Osteocyte (in vitro differentiated cells): ENCODE results near the gene CDC42BPB. TPM values are rescaled to one million over a fixed set of nuclear protein-coding genes. Genes with fewer than 3 reads are reported as not detected.

Source experiments
- DNase-seq: peaks from one replicate; pipeline ENCODE4 v3.0.0; 2021; ENCODE audit warnings: mixed read lengths; ENCODE audit not compliant: unreplicated experiment; ENCODE audit errors: extremely low spot score
- H3K27ac Mint-ChIP-seq: one replicate; pipeline ENCODE4 v1.8.0; 2021; ENCODE audit warnings: mild to moderate bottlenecking, mixed read lengths; ENCODE audit not compliant: unreplicated experiment
- H3K27me3 Mint-ChIP-seq: one replicate; pipeline ENCODE4 v1.8.0; 2021; ENCODE audit warnings: mixed read lengths; ENCODE audit not compliant: unreplicated experiment
- H3K36me3 Mint-ChIP-seq: one replicate; pipeline ENCODE4 v1.8.0; 2021; ENCODE audit warnings: mixed read lengths; ENCODE audit not compliant: unreplicated experiment
- H3K4me1 Mint-ChIP-seq: one replicate; pipeline ENCODE4 v1.8.0; 2021; ENCODE audit warnings: mixed read lengths; ENCODE audit not compliant: unreplicated experiment
- H3K4me3 Mint-ChIP-seq: one replicate; pipeline ENCODE4 v1.8.0; 2021; ENCODE audit warnings: mild to moderate bottlenecking, moderate library complexity, mixed read lengths; ENCODE audit not compliant: unreplicated experiment
- H3K9me3 Mint-ChIP-seq: one replicate; pipeline ENCODE4 v1.8.0; 2021; ENCODE audit warnings: mixed read lengths; ENCODE audit not compliant: unreplicated experiment
- CTCF ChIP-seq: fragments of 200-600 bp; sonication (generic); IDR thresholded peaks from 2 replicates; pipeline ENCODE4 v1.5.0; 2021; ENCODE audit warnings: antibody characterized with exemption, mild to moderate bottlenecking, moderate library complexity
- total RNA-seq: library from RNA; stranded (reverse); gene quantifications from 2 replicates; pipeline ENCODE4 v1.2.1, GENCODE V29; 2021

The CDC42BPB gene
- total RNA-seq, 1 donor from 2014 or later, result 99.0 TPM

- H3K36me3 Mint-ChIP-seq, result peaks cover 28% of the 10 kb centered on the region
- H3K9me3 Mint-ChIP-seq, result no peaks in the 10 kb centered on the region
- H3K27ac Mint-ChIP-seq, result no peak overlapping the region
Measured at GRCh38 chr14:103006106-103006505, 51.2 kb downstream of the CDC42BPB start.

GRCh38 chr14:103003850-103004249 lies 53.5 kb downstream of the CDC42BPB start:
- no peak for DNase-seq
- Mint-ChIP-seq H3K4me3 (no peak overlapping the region), H3K36me3 (peaks cover 33% of the 10 kb centered on the region), H3K9me3 (no peaks in the 10 kb centered on the region), H3K27ac (no peak overlapping the region), H3K27me3 (no peaks in the 10 kb centered on the region), H3K4me1 (peaks cover 5% of the 10 kb centered on the region)
- no peak for TF ChIP-seq CTCF

More at GRCh38 chr14:103006106-103006505, 51.2 kb downstream of the CDC42BPB start:
- DNase-seq, result no peak
- Mint-ChIP-seq H3K4me3 (no peak overlapping the region), H3K27me3 (no peaks in the 10 kb centered on the region), H3K4me1 (peaks cover 14% of the 10 kb centered on the region)
- no peak for TF ChIP-seq CTCF

- Mint-ChIP-seq H3K36me3 (peaks cover 35% of the 10 kb centered on the region), H3K9me3 (no peaks in the 10 kb centered on the region), H3K4me3 (no peak overlapping the region), H3K4me1 (peaks cover 4% of the 10 kb centered on the region), H3K27me3 (no peaks in the 10 kb centered on the region), H3K27ac (no peak overlapping the region)
- DNase-seq, result no peak
- TF ChIP-seq CTCF, result no peak
Measured at GRCh38 chr14:103003351-103003615, 54.1 kb downstream of the CDC42BPB start.

DNA sequence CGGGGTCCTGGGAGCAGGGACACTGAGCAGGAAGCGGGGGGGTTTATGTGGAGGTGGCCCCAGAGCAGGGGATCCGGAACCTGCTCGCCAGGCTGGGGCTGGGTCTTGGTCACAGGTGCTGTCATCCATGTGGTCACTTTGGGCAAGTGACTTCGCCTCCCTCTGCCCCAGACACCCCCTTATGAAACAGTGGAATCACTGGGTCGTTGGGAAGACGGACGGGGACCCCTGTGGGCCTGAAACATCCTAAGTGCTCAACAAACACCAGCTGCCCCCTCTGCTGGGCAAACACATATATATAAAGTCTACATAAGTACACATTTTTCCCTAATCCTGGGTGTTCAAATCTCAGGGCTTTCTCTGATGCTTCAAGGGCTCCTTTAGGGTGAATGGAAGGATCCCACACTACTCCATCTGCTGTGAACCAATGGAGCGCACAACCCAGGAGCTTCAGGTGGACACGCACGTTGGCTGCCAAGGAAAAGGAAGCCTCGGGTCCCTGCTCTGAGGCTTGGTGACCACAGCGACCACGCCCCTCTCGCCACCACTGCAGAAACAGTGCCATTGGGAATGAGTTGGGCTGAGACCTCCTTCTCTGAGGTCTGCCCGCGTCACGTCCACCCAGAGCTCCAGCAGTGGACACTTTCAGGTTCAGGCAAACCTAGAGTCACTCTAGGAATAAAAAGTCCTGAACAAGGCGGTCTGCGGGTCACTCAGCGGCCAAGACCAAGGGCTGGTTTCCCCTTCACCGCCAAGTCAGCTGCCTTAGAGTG lies 54.6 kb downstream of the CDC42BPB start:
- Mint-ChIP-seq H3K36me3 (peaks cover 34% of the 10 kb centered on the region), H3K4me1 (peaks cover 4% of the 10 kb centered on the region)
- no peak for TF ChIP-seq CTCF

GRCh38 chr14:103001651-103002396 lies 55.5 kb downstream of the CDC42BPB start:
- peaks cover 2% of the 10 kb centered on the region for H3K4me1 Mint-ChIP-seq
- H3K36me3 Mint-ChIP-seq, result peaks cover 34% of the 10 kb centered on the region
- TF ChIP-seq CTCF, result no peak
- no peak overlapping the region for H3K4me3 Mint-ChIP-seq
- no peaks in the 10 kb centered on the region for H3K27me3 Mint-ChIP-seq
- DNase-seq, result no peak
- H3K27ac Mint-ChIP-seq, result no peak overlapping the region
- H3K9me3 Mint-ChIP-seq, result no peaks in the 10 kb centered on the region

More for the DNA sequence above, 54.6 kb downstream of the CDC42BPB start:
- Mint-ChIP-seq H3K4me3 (no peak overlapping the region), H3K9me3 (no peaks in the 10 kb centered on the region), H3K27ac (no peak overlapping the region), H3K27me3 (no peaks in the 10 kb centered on the region)
- DNase-seq, result no peak
